Measurements from ENCODE around the gene LRRC19. TPM values are rescaled to one million over a fixed set of nuclear protein-coding genes. Genes with fewer than 3 reads are reported as not detected.

LRRC19 gene
- total RNA-seq, 1 donor from 2014 or later: 0.20 TPM

- DNase-seq (ENCODE audit: low read depth): peak; percentile 96
Measured at GRCh38 chr9:26955921-26956859, 49.3 kb downstream of the LRRC19 start, which contains the start of gene IFT74. TSS of gene IFT74 (plus strand) at chr9:26956412. CDS start at chr9:26961968, 5,556 bp downstream.

GRCh38 chr9:26955222-26955903, 50.1 kb downstream of the LRRC19 start:
- no peak for DNase-seq (ENCODE audit: low read depth)

GRCh38 chr9:26954050-26954508, 51.4 kb downstream of the LRRC19 start:
- DNase-seq (ENCODE audit: low read depth): peak; percentile 74

GRCh38 chr9:26951794-26952193, 53.7 kb downstream of the LRRC19 start:
- DNase-seq (ENCODE audit: low read depth): no peak

GRCh38 chr9:26950521-26950920, 55.0 kb downstream of the LRRC19 start:
- DNase-seq (ENCODE audit: low read depth): peak; percentile 39

GRCh38 chr9:26949637-26950069, 55.8 kb downstream of the LRRC19 start:
- DNase-seq (ENCODE audit: low read depth): no peak

GRCh38 chr9:26947736-26948135, 57.7 kb downstream of the LRRC19 start:
- DNase-seq (ENCODE audit: low read depth): no peak

GRCh38 chr9:26946753-26947727, 58.4 kb downstream of the LRRC19 start, which contains the start of gene PLAA:
TSS of gene PLAA (minus strand) at chr9:26947242. CDS start at chr9:26947045, 197 bp downstream.
- DNase-seq (ENCODE audit: low read depth): peak; percentile 80

GRCh38 chr9:26945591-26945990, 59.9 kb downstream of the LRRC19 start:
- no peak for DNase-seq (ENCODE audit: low read depth)

Other genes with a start within 250 kb of the LRRC19 start
- 42.0 and 42.9 TPM in 2 replicates for gene CAAP1, start 112.9 kb downstream of the LRRC19 start, total RNA-seq
- gene PLAA, start 58.4 kb downstream of the LRRC19 start, total RNA-seq: 54.7 and 60.9 TPM in 2 replicates
- gene IFT74, start 49.3 kb downstream of the LRRC19 start, total RNA-seq: 12.5 and 36.1 TPM in 2 replicates
- 0.15 and 0.35 TPM in 2 replicates for gene TEK, start 103.6 kb upstream of the LRRC19 start, total RNA-seq